WTC11 (cell line): Measurements from ENCODE around the gene ABHD3. TPM values are rescaled to one million over a fixed set of nuclear protein-coding genes. Genes with fewer than 3 reads are reported as not detected.
"Not testable (repeated sequence)": the region's sequence is repeated elsewhere in the genome, so short reads cannot be mapped to it uniquely, and the experiment has no call there.

ENCODE experiments used
- ATAC-seq: fragments of 200-7000 bp; cut with Tn5 transposase; 2 replicates; pipeline ENCODE4 v1.10.0; 2021; ENCODE audit warnings: mild to moderate bottlenecking, moderate library complexity
- CTCF ChIA-PET: fragments of 300-600 bp; sonication (Branson Sonifier 250); formaldehyde crosslinking; loops from one replicate; lab custom pipeline; 2021; ENCODE audit warnings: antibody characterized with exemption; lab: Charles Lee
- POLR2A ChIA-PET: fragments of 350-600 bp; sonication (Branson Sonifier 250); formaldehyde crosslinking; loops from one replicate; lab custom pipeline; 2021; ENCODE audit warnings: antibody characterized with exemption; lab: Charles Lee
- DNase-seq: peaks from one replicate; pipeline ENCODE4 v3.0.0; 2021; ENCODE audit warnings: low spot score
- H3K27ac Mint-ChIP-seq: 2 replicates; pipeline ENCODE4 v1.8.0; 2021; ENCODE audit warnings: mixed read lengths
- H3K27me3 Mint-ChIP-seq: 2 replicates; pipeline ENCODE4 v1.8.0; 2021; ENCODE audit warnings: low read depth, mild to moderate bottlenecking, moderate library complexity, mixed read lengths
- H3K36me3 Mint-ChIP-seq: 2 replicates; pipeline ENCODE4 v1.8.0; 2021; ENCODE audit warnings: mixed read lengths
- H3K4me1 Mint-ChIP-seq: 2 replicates; pipeline ENCODE4 v1.8.0; 2022; ENCODE audit warnings: mixed read lengths
- H3K4me3 Mint-ChIP-seq: 2 replicates; pipeline ENCODE4 v1.8.0; 2021; ENCODE audit warnings: mild to moderate bottlenecking, moderate library complexity, mixed read lengths
- H3K9me3 Mint-ChIP-seq: 2 replicates; pipeline ENCODE4 v1.8.0; 2021; ENCODE audit warnings: mixed read lengths
- ETV6 ChIP-seq: sonication (generic); formaldehyde crosslinking; IDR thresholded peaks from 2 replicates; pipeline ENCODE4 v1.8.1; 2022; ENCODE audit warnings: mild to moderate bottlenecking, missing genetic modification reagents
- FOXP1 ChIP-seq: sonication (generic); formaldehyde crosslinking; IDR thresholded peaks from 2 replicates; pipeline ENCODE4 v1.8.0; 2022; ENCODE audit warnings: missing genetic modification reagents, mild to moderate bottlenecking, moderate library complexity, borderline replicate concordance
- GRHL2 ChIP-seq: fragments of 250-450 bp; sonication (Bioruptor Pico); IDR thresholded peaks from 2 replicates; pipeline ENCODE4 v1.8.0; 2022; ENCODE audit warnings: mild to moderate bottlenecking, moderate library complexity; ENCODE audit not compliant: insufficient replicate concordance, severe bottlenecking
- JAZF1 ChIP-seq: fragments of 250-450 bp; sonication (Bioruptor Pico); IDR thresholded peaks from 2 replicates; pipeline ENCODE4 v1.9.0; 2021; ENCODE audit warnings: moderate library complexity, mild to moderate bottlenecking, inconsistent platforms
- MXD4 ChIP-seq: fragments of 250-450 bp; sonication (Bioruptor Pico); IDR thresholded peaks from 2 replicates; pipeline ENCODE4 v1.8.0; 2021; ENCODE audit warnings: mild to moderate bottlenecking, moderate library complexity, borderline replicate concordance
- MYBL2 ChIP-seq: sonication (generic); formaldehyde crosslinking; IDR thresholded peaks from 2 replicates; pipeline ENCODE4 v1.8.1; 2023; ENCODE audit warnings: mild to moderate bottlenecking, moderate library complexity, missing genetic modification reagents
- NR2C2 ChIP-seq: sonication (generic); formaldehyde crosslinking; IDR thresholded peaks from 2 replicates; pipeline ENCODE4 v1.8.0; 2022; ENCODE audit warnings: mild to moderate bottlenecking, missing genetic modification reagents
- RELA ChIP-seq: sonication (generic); formaldehyde crosslinking; IDR thresholded peaks from 2 replicates; pipeline ENCODE4 v1.8.1; 2022; ENCODE audit warnings: missing genetic modification reagents, mild to moderate bottlenecking, borderline replicate concordance
- SMAD3 ChIP-seq: sonication (generic); formaldehyde crosslinking; IDR thresholded peaks from 2 replicates; pipeline ENCODE4 v1.8.0; 2022; ENCODE audit warnings: missing genetic modification reagents, mild to moderate bottlenecking, borderline replicate concordance
- SMAD4 ChIP-seq: sonication (generic); formaldehyde crosslinking; IDR thresholded peaks from 2 replicates; pipeline ENCODE4 v1.8.0; 2022; ENCODE audit warnings: mild to moderate bottlenecking, missing genetic modification reagents
- SOX15 ChIP-seq: fragments of 250-450 bp; sonication (Bioruptor Pico); IDR thresholded peaks from 2 replicates; pipeline ENCODE4 v1.9.0; 2021; ENCODE audit warnings: mild to moderate bottlenecking
- SP1 ChIP-seq: sonication (generic); formaldehyde crosslinking; conservative IDR thresholded peaks from 2 replicates; pipeline ENCODE4 v1.8.1; 2022; ENCODE audit warnings: missing genetic modification reagents
- TCF7 ChIP-seq: sonication (generic); formaldehyde crosslinking; IDR thresholded peaks from 2 replicates; pipeline ENCODE4 v1.8.0; 2022; ENCODE audit warnings: mild to moderate bottlenecking, low read depth, missing genetic modification reagents, moderate library complexity
- TP53 ChIP-seq: sonication (generic); formaldehyde crosslinking; IDR thresholded peaks from 2 replicates; pipeline ENCODE4 v1.8.1; 2023; ENCODE audit warnings: mild to moderate bottlenecking, missing genetic modification reagents
- ZBTB21 ChIP-seq: sonication (generic); formaldehyde crosslinking; IDR thresholded peaks from 2 replicates; pipeline ENCODE4 v1.8.1; 2023; ENCODE audit warnings: mild to moderate bottlenecking, missing genetic modification reagents, borderline replicate concordance
- ZNF317 ChIP-seq: sonication (generic); formaldehyde crosslinking; IDR thresholded peaks from 2 replicates; pipeline ENCODE4 v1.8.1; 2023; ENCODE audit warnings: low read depth, mild to moderate bottlenecking, moderate library complexity, missing genetic modification reagents, borderline replicate concordance
- ZNF416 ChIP-seq: fragments of 250-450 bp; sonication (Bioruptor Pico); IDR thresholded peaks from 2 replicates; pipeline ENCODE4 v1.9.0; 2021; ENCODE audit warnings: mild to moderate bottlenecking, inconsistent platforms
- total RNA-seq: library from RNA; stranded (reverse); gene quantifications from 3 replicates; pipeline ENCODE4 v1.2.3, GENCODE V29; 2021
- TF ChIP-seq, protein P1 (sequence below): sonication (generic); formaldehyde crosslinking; IDR thresholded peaks from 2 replicates; pipeline ENCODE4 v1.8.0; 2023; ENCODE audit warnings: missing genetic modification reagents
- TF ChIP-seq, protein P2 (sequence below): sonication (generic); formaldehyde crosslinking; IDR thresholded peaks from 2 replicates; pipeline ENCODE4 v1.8.1; 2023; ENCODE audit warnings: mild to moderate bottlenecking, missing genetic modification reagents, moderate library complexity
- TF ChIP-seq, protein P3 (sequence below): fragments of 200-600 bp; IDR thresholded peaks from 2 replicates; pipeline ENCODE4 v1.8.0; 2022; ENCODE audit warnings: antibody characterized with exemption
- TF ChIP-seq, protein P4 (sequence below): sonication (generic); formaldehyde crosslinking; conservative IDR thresholded peaks from 2 replicates; pipeline ENCODE4 v1.8.1; 2022; ENCODE audit warnings: mild to moderate bottlenecking, missing genetic modification reagents
- TF ChIP-seq, protein P5 (sequence below): sonication (generic); formaldehyde crosslinking; IDR thresholded peaks from 2 replicates; pipeline ENCODE4 v1.8.1; 2023; ENCODE audit warnings: mild to moderate bottlenecking, moderate library complexity, missing genetic modification reagents
- TF ChIP-seq, protein P6 (sequence below): sonication (generic); formaldehyde crosslinking; IDR thresholded peaks from 2 replicates; pipeline ENCODE4 v1.8.0; 2022; ENCODE audit warnings: mild to moderate bottlenecking, missing genetic modification reagents

ABHD3 gene
- total RNA-seq, 1 experiment from 2014 or later: 11.1 TPM

DNA sequence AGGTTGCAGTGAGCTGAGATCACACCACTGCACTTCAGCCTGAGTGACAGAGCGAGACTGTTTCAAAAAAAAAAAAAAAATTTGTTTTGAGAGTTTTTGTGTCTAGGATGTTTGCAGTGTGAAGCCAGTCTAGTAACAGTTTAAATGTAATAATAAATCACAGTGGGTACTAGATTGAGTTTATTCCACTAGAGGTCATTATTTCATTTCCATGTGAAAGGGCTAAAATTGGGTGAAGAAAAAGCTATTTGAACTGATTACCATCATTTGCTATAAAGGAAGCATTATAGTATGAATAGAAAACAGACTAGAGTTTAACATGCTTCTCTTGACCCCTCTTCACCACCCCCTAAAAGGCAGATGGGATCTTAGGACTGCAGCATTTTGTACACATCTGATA is 72.2 kb downstream of the ABHD3 start:
- Mint-ChIP-seq H3K9me3 (no peaks in the 10 kb centered on the region), H3K4me3 (no peak overlapping the region), H3K36me3 (peaks cover 52% of the 10 kb centered on the region), H3K27me3 (no peaks in the 10 kb centered on the region), H3K27ac (no peak overlapping the region), H3K4me1 (no peaks in the 10 kb centered on the region)
- DNase-seq (no peak), ATAC-seq (no peak)
- ChIA-PET CTCF (interaction anchor here (0.6 kb wide), 1 partner anchor 659 kb away, joined by 3 read pairs; no protein-coding TSS in a partner anchor), POLR2A (no interaction called here)
- TF ChIP-seq ZNF317 (CRISPR knock-in tag) (no peak), MYBL2 (CRISPR knock-in tag) (no peak), RELA (CRISPR knock-in tag) (no peak), SOX15 (CRISPR knock-in tag) (no peak), JAZF1 (CRISPR knock-in tag) (no peak), GRHL2 (CRISPR knock-in tag) (no peak), MXD4 (no peak), NR2C2 (no peak), SMAD4 (CRISPR knock-in tag) (no peak), TP53 (no peak), ETV6 (no peak)
- TF ChIP-seq, protein P1, sequence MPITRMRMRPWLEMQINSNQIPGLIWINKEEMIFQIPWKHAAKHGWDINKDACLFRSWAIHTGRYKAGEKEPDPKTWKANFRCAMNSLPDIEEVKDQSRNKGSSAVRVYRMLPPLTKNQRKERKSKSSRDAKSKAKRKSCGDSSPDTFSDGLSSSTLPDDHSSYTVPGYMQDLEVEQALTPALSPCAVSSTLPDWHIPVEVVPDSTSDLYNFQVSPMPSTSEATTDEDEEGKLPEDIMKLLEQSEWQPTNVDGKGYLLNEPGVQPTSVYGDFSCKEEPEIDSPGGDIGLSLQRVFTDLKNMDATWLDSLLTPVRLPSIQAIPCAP: no peak
- TF ChIP-seq, protein P2, sequence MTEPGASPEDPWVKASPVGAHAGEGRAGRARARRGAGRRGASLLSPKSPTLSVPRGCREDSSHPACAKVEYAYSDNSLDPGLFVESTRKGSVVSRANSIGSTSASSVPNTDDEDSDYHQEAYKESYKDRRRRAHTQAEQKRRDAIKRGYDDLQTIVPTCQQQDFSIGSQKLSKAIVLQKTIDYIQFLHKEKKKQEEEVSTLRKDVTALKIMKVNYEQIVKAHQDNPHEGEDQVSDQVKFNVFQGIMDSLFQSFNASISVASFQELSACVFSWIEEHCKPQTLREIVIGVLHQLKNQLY: no peak
- TF ChIP-seq, protein P3, sequence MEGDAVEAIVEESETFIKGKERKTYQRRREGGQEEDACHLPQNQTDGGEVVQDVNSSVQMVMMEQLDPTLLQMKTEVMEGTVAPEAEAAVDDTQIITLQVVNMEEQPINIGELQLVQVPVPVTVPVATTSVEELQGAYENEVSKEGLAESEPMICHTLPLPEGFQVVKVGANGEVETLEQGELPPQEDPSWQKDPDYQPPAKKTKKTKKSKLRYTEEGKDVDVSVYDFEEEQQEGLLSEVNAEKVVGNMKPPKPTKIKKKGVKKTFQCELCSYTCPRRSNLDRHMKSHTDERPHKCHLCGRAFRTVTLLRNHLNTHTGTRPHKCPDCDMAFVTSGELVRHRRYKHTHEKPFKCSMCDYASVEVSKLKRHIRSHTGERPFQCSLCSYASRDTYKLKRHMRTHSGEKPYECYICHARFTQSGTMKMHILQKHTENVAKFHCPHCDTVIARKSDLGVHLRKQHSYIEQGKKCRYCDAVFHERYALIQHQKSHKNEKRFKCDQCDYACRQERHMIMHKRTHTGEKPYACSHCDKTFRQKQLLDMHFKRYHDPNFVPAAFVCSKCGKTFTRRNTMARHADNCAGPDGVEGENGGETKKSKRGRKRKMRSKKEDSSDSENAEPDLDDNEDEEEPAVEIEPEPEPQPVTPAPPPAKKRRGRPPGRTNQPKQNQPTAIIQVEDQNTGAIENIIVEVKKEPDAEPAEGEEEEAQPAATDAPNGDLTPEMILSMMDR: no peak

DNA sequence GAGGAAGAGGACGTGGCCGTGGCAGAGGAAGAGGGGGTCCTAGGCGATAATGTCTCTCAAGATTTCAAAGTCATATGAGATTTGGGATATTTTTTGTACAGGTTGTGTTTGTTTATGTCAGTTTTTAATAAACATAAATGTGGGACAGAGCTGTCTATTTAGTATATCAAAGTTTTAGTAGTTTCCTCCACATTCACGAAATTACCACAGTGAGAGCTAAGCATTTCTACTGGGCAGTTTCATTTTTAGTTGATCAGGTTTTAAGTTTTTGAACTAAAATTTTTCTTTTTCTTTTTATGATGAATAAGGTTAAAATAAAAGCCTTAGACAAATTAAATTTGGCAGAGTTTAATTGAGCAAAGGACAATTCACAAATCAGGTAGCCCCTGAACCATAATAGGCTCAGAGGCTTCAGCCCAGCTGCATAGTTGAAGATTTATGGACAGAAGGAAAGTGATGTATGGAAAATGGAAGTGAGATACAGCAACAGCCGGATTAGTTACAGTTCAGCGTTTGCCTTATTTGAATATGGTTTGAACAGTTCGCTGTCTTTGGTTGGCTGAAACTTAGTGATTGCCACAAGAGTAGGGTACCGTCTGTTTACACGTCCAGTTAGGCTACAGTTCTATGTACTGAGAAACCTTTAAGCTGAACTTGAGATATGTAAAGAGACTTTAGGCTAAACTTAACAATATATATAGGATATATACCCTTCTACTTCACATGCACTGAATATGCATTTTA is 75.3 kb downstream of the ABHD3 start:
- Mint-ChIP-seq H3K4me3 (no peak overlapping the region), H3K36me3 (peaks cover 67% of the 10 kb centered on the region)

DNA sequence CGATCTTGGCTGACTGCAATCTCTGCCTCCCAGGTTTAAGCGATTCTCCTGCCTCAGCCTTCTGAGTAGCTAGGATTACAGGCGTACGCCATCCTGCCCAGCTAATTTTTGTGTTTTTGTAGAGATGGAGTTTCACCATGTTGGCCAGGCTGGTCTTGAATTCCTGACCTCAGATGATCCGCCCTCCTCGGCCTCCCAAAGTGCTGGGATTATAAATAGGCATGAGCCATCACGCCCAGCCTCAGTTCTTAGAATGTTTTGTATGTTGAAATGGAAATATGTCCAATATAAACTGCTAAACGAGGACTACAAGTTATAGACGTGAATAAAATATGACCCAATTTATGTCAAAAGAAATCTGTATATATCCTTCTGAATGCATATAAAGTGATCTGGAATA is 82.9 kb downstream of the ABHD3 start:
- H3K9me3 Mint-ChIP-seq, DNase-seq, H3K27me3 Mint-ChIP-seq, H3K4me1 Mint-ChIP-seq, ATAC-seq, H3K4me3 Mint-ChIP-seq, POLR2A ChIA-PET, H3K27ac Mint-ChIP-seq: not testable (repeated sequence)
- peaks cover 61% of the 10 kb centered on the region for H3K36me3 Mint-ChIP-seq
- CTCF ChIA-PET: interaction anchor here (1.5 to 1.9 kb wide), 2 partner anchors 9 to 21 kb away, joined by 5 to 7 read pairs; partner anchors contain the start of genes ESCO1 and SNRPD1

More for the DNA sequence above, 75.3 kb downstream of the ABHD3 start:
- Mint-ChIP-seq H3K9me3 (no peaks in the 10 kb centered on the region), H3K27me3 (no peaks in the 10 kb centered on the region), H3K4me1 (no peaks in the 10 kb centered on the region), H3K27ac (no peak overlapping the region)
- no peak for ATAC-seq
- DNase-seq: no peak
- CTCF ChIA-PET: interaction anchor here (1.5 kb wide), 1 partner anchor 28 kb away, joined by 5 read pairs; the partner anchor contains the start of gene ESCO1
- POLR2A ChIA-PET: no interaction called here
- TF ChIP-seq, protein P4, sequence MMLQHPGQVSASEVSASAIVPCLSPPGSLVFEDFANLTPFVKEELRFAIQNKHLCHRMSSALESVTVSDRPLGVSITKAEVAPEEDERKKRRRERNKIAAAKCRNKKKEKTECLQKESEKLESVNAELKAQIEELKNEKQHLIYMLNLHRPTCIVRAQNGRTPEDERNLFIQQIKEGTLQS (CRISPR knock-in tag): no peak
- no peak for TF ChIP-seq ZBTB21 (CRISPR knock-in tag)
- no peak for TF ChIP-seq TCF7 (CRISPR knock-in tag)
- no peak for TF ChIP-seq SP1
- no peak for TF ChIP-seq MXD4
- TF ChIP-seq, protein P5, sequence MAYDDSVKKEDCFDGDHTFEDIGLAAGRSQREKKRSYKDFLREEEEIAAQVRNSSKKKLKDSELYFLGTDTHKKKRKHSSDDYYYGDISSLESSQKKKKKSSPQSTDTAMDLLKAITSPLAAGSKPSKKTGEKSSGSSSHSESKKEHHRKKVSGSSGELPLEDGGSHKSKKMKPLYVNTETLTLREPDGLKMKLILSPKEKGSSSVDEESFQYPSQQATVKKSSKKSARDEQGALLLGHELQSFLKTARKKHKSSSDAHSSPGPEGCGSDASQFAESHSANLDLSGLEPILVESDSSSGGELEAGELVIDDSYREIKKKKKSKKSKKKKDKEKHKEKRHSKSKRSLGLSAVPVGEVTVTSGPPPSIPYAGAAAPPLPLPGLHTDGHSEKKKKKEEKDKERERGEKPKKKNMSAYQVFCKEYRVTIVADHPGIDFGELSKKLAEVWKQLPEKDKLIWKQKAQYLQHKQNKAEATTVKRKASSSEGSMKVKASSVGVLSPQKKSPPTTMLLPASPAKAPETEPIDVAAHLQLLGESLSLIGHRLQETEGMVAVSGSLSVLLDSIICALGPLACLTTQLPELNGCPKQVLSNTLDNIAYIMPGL (CRISPR knock-in tag): no peak
- TF ChIP-seq SMAD4 (CRISPR knock-in tag): no peak
- no peak for TF ChIP-seq FOXP1 (CRISPR knock-in tag)
- no peak for TF ChIP-seq ZNF317 (CRISPR knock-in tag)
- TF ChIP-seq, protein P6, sequence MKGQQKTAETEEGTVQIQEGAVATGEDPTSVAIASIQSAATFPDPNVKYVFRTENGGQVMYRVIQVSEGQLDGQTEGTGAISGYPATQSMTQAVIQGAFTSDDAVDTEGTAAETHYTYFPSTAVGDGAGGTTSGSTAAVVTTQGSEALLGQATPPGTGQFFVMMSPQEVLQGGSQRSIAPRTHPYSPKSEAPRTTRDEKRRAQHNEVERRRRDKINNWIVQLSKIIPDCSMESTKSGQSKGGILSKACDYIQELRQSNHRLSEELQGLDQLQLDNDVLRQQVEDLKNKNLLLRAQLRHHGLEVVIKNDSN (CRISPR knock-in tag): no peak
- TF ChIP-seq SMAD3 (CRISPR knock-in tag): no peak
- no peak for TF ChIP-seq ZNF416 (CRISPR knock-in tag)
